ENCODE measurements around the gene FANK1. TPM values are rescaled to one million over a fixed set of nuclear protein-coding genes. Genes with fewer than 3 reads are reported as not detected.

The FANK1 gene
- polyA plus RNA-seq, 3 donors: 0.20 TPM; not detected in 2

- Histone ChIP-seq H3K9ac (ENCODE audit: insufficient read depth, low read length, poor library complexity, severe bottlenecking) (no peak overlapping the region), H3K27me3 (ENCODE audit: control insufficient read depth in 2 of 2, insufficient read depth in 2 of 2, low read length in 2 of 2) (no peaks in the 10 kb centered on the region), H3K79me2 (ENCODE audit: insufficient read depth, low read length) (no peaks in the 10 kb centered on the region), H3K9me3 (replicated peaks in 1 of 2; ENCODE audit: control insufficient read depth in 1 of 2, insufficient read depth in 1 of 2, low read length in 2 of 2) (peaks cover 23 to 29% of the 10 kb centered on the region in 2 donors), H3K4me1 (ENCODE audit: control insufficient read depth in 1 of 2, insufficient read depth in 2 of 2, low read length in 2 of 2) (no peaks in the 10 kb centered on the region), H2AFZ (ENCODE audit: insufficient read depth, low read depth, low read length, poor library complexity, severe bottlenecking) (no peak overlapping the region), H3K36me3 (replicated peaks in 1 of 2; ENCODE audit: control insufficient read depth in 1 of 2, insufficient read depth in 2 of 2, low read length in 2 of 2) (no peaks in the 10 kb centered on the region), H3K27ac (ENCODE audit: low read depth in 1 of 2, low read length in 2 of 2) (no peak overlapping the region), H4K20me1 (ENCODE audit: insufficient read depth, low read length) (no peaks in the 10 kb centered on the region), H3K4me3 (replicated peaks in 1 of 3; ENCODE audit: low read depth in 2 of 3, low read length in 3 of 3) (no peak overlapping the region), H3K4me2 (replicated peaks; ENCODE audit: extremely low read depth, low read length, poor library complexity, severe bottlenecking) (no peak overlapping the region)
- peaks cover 10 to 44% (median 35%) of the 10 kb centered on the region in 7 donors for H3K9me3 Mint-ChIP-seq
- 98% methylated on average over 8 of the region's 9 CpGs for WGBS (ENCODE audit: insufficient coverage)
- no peaks in the 10 kb centered on the region for H3K36me3 Mint-ChIP-seq
- no peak for DNase-seq
- no peak overlapping the region for H3K4me3 Mint-ChIP-seq
- no peak for TF ChIP-seq CTCF (IDR thresholded peaks at IDR 0.05)
- no peaks in the 10 kb centered on the region for H3K4me1 Mint-ChIP-seq
- H3K27ac Mint-ChIP-seq: no peak overlapping the region
- intact Hi-C loops (cut with micrococcal nuclease): no loop called here
- peaks cover 0 to 1% (median 0%) of the 10 kb centered on the region in 3 donors for H3K27me3 Mint-ChIP-seq (ENCODE audit: low read depth in 3 of 3)
Measured at GRCh38 chr10:125953778-125954385, 57.5 kb downstream of the FANK1 start.

- Histone ChIP-seq H3K4me2 (replicated peaks; ENCODE audit: extremely low read depth, low read length, poor library complexity, severe bottlenecking) (no peak overlapping the region), H4K20me1 (ENCODE audit: insufficient read depth, low read length) (no peaks in the 10 kb centered on the region), H3K79me2 (ENCODE audit: insufficient read depth, low read length) (no peaks in the 10 kb centered on the region), H3K9ac (ENCODE audit: insufficient read depth, low read length, poor library complexity, severe bottlenecking) (no peak overlapping the region), H3K36me3 (replicated peaks in 1 of 2; ENCODE audit: control insufficient read depth in 1 of 2, insufficient read depth in 2 of 2, low read length in 2 of 2) (no peaks in the 10 kb centered on the region), H3K27ac (ENCODE audit: low read depth in 1 of 2, low read length in 2 of 2) (no peak overlapping the region), H2AFZ (ENCODE audit: insufficient read depth, low read depth, low read length, poor library complexity, severe bottlenecking) (no peak overlapping the region), H3K4me1 (ENCODE audit: control insufficient read depth in 1 of 2, insufficient read depth in 2 of 2, low read length in 2 of 2) (no peaks in the 10 kb centered on the region), H3K9me3 (replicated peaks in 1 of 2; ENCODE audit: control insufficient read depth in 1 of 2, insufficient read depth in 1 of 2, low read length in 2 of 2) (peaks cover 23 to 29% of the 10 kb centered on the region in 2 donors), H3K4me3 (replicated peaks in 1 of 3; ENCODE audit: low read depth in 2 of 3, low read length in 3 of 3) (no peak overlapping the region), H3K27me3 (ENCODE audit: control insufficient read depth in 2 of 2, insufficient read depth in 2 of 2, low read length in 2 of 2) (no peaks in the 10 kb centered on the region)
- Mint-ChIP-seq H3K27ac (no peak overlapping the region), H3K27me3 (ENCODE audit: low read depth in 3 of 3) (peaks cover 0 to 4% (median 0%) of the 10 kb centered on the region in 3 donors), H3K4me3 (no peak overlapping the region), H3K36me3 (no peaks in the 10 kb centered on the region), H3K4me1 (no peaks in the 10 kb centered on the region), H3K9me3 (peaks cover 10 to 45% (median 34%) of the 10 kb centered on the region in 7 donors)
- DNase-seq: no peak
- TF ChIP-seq CTCF (IDR thresholded peaks at IDR 0.05): no peak
- intact Hi-C loops (cut with micrococcal nuclease): no loop called here
- 100% methylated on average over 1 of the region's 3 CpGs for WGBS (ENCODE audit: insufficient coverage)
Measured at GRCh38 chr10:125955766-125956165, 59.4 kb downstream of the FANK1 start.

Measured in CD14-positive monocyte (primary cell).